HG03354 (cell line): ENCODE measurements around the gene ALDH4A1.
"Not testable (repeated sequence)": the region's sequence is repeated elsewhere in the genome, so short reads cannot be mapped to it uniquely, and the experiment has no call there.

Experiments used
- ATAC-seq: cut with Tn5 transposase; IDR thresholded peaks from one replicate; pipeline ENCODE4 v1.9.1; 2021; ENCODE audit warnings: mild to moderate bottlenecking; ENCODE audit not compliant: unreplicated experiment, poor library complexity, severe bottlenecking

The ALDH4A1 gene

DNA sequence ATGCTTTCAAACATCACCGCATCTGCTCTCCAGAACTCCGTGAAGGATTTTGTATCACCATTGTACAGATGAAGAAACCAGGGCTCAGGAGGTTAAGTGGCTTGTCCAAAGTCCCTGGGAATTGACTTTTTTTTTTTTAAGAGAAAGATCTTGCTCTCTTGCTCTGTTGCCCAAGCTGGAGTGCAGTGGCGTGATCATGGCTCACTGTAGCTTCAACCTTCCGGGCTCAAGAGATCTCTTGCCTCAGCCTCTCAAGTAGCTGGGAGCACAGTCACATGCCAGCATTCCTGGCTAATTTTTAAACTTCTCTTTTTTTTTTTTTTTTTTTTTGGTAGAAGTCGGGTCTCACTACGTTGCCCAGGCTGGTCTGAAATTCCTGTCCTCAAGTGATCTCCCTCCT, 36.0 kb downstream of the ALDH4A1 start:
- ATAC-seq = no peak

DNA sequence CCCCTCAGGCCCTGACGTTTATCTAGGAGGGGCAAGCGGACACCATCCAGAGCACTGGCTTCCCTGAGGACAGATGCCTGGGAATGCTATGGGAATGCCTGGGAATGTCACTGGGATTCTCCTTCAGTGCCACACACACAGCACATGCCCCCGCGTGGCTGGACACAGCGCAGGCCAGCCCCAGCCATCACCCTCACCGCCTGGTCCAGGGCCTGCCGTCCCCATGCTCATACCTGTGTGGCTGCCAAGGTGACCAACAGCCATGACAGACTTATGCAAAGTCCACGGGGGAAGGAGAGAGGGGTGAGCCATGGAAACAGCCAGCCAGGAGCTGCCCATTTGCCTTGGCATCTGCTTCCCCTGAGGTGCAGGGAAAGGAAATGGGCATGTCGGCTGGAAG, 37.2 kb downstream of the ALDH4A1 start:
- ATAC-seq = no peak

DNA sequence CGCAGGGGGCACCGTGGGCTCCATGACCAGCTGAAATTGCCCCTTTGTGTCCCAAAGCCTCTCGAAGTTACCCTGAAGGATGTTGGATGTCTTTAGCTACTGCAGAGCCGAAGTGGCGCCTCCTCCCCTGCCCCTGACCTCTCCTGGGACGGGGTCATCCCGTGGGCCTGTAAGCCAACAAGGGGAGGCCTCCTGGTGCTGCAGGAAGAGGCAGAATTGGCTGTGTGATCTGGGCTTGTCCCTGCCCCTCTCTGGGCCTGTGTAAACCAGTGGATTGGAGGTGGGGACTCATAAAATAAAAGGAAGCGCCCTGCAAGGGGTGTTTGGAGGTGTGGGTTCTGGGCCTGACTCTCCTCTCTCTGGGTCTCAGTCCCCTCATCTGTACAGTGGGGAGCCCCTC, 40.8 kb downstream of the ALDH4A1 start:
- no peak for ATAC-seq

DNA sequence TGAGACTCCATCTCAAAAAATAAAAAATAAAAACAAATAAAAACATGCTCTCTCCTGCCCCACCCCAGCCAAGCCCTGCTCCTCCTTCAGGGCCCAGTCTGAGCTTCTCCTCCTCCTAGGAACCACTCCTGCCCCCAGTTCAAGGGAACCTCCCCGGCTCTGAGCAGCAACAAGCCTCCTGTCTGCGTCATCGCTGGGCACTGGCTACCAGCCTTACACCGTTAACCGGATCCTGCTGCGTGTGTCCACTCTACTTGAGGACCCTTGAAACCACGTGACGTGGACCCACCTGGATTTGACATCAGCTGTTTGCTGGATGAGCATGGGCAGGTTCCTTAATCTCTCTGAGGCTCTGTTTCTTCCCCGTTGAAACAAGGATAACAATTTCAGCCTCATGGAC, 41.3 kb downstream of the ALDH4A1 start:
- ATAC-seq = no peak

DNA sequence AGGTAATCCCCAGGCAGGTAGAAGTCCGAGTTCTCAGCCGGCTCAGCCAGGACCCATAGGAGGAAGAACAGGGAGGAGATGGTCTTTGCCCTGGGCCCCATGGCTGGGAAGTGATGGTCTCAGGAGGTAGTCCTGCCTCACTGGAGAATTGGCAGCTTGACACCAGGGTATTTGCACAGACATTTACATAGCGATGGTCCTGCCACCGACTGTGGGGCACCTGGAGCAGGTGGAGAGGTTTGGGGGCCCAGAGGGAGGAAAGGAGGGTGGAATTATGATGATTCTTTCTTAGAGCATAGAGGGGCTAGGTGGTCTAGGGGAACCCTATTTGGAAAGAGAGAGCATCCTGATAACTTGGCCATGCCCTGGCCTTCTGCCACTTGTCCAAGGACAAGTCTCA, 42.8 kb downstream of the ALDH4A1 start, which contains the start of gene TAS1R2:
TSS of gene TAS1R2 (minus strand) at position 101 of the 400 bp plus-strand sequence. CDS start at position 101, 0 bp downstream.
- ATAC-seq = no peak

- ATAC-seq = no peak
Measured at GRCh38 chr1:18858070-18858688, 44.2 kb downstream of the ALDH4A1 start.

DNA sequence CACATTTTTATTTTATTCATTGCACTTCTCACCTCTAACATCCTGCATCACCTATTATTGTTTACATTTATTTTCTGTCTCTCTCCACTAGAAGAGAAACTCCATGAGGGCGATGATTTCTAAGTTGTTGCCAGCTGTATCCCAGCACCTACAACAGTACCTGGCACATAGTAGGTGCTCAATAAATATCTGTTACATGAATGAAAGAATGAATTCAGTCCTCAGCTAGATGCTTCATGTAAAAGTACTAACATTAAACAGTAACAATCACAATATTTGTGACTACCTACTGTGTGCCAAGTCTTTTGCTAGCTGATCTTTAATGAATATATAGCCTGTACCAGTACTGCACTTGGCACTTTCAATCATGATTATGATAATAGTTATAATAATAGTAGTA, 45.9 kb downstream of the ALDH4A1 start:
- no peak for ATAC-seq

DNA sequence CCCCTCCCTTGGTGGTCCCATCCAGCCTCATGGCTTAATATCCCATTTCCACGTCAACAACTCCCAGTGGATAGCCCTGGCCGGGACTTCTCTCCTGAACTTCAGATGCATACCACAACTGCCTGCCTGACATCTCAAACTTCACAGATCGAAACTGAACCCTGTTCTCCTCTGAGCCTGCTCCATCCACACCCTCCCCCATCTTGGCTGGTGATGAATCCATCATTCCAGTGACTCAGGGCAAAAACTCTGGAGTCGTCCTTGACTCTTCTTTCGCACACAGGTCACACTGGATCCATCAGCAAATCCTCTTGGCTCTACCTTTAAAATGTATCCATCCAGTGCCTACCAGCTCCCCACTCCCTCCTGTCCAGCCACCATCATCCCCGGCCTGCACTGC, 46.8 kb downstream of the ALDH4A1 start:
- no peak for ATAC-seq

GRCh38 chr1:18854331-18855025, 47.9 kb downstream of the ALDH4A1 start:
- ATAC-seq = no peak

GRCh38 chr1:18852501-18852900, 49.9 kb downstream of the ALDH4A1 start:
- ATAC-seq = no peak

DNA sequence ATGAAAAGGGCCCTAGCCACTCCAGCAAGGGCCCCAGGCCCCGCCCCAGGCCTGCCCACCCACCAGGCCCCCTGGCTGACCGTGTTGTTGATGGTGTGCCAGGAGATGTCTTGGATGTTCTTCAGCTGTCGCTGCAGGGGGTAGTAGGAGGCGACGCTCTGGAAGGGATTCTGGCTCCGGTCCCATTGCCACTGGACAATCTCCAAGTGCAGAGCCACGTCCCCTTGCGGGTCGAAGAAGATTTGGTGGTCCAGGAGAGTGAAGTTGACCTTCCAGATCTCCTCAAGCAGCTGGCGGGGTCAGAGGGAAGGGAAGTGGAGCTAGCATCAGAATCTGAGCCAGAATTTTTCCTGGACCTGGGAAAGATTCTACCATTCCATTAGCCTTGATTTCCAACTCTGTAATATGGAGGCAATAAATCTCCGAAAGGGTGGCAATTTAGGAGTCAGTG, 53.1 kb downstream of the ALDH4A1 start:
- ATAC-seq = no peak

DNA sequence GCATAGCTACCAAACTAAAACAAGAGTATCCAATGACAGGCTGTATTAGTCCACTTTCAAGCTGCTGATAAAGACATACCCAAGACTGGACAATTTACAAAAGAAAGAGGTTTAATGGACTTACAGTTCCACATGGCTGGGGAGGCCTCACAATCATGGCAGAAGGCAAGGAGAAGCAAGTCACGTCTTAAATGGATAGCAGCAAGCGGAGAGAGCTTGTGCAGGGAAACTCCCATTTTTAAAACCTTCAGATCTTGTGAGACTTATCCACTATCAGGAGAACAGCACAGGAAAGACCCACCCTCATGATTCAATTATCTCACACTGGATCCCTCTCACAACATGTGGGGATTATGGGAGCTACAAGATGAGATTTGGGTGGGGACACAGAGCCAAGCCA, 54.6 kb downstream of the ALDH4A1 start:
- ATAC-seq = not testable (repeated sequence)

DNA sequence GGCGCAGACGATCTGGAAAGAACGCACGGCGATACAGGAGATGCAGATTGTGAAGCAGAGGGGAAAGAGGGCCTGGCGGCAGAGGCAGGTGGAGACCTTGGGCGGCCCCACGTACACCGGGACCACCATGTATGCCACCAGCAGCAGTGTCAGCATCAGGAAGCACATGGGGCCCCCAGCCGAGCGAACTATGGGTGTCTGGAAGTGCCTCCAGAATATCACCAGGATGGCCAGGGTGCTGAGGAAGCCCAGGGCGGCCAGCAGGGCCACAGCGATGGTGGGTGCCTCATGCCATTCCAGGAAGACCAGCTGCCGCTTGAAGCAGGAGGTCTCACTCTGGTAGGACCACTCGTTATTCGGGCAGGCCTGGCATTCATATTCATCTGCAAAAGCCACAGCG, 62.2 kb downstream of the ALDH4A1 start:
- ATAC-seq = no peak

- ATAC-seq = no peak
Measured at GRCh38 chr1:18836654-18837053, 65.7 kb downstream of the ALDH4A1 start.

GRCh38 chr1:18832319-18832718, 70.0 kb downstream of the ALDH4A1 start:
- not testable (repeated sequence) for ATAC-seq

DNA sequence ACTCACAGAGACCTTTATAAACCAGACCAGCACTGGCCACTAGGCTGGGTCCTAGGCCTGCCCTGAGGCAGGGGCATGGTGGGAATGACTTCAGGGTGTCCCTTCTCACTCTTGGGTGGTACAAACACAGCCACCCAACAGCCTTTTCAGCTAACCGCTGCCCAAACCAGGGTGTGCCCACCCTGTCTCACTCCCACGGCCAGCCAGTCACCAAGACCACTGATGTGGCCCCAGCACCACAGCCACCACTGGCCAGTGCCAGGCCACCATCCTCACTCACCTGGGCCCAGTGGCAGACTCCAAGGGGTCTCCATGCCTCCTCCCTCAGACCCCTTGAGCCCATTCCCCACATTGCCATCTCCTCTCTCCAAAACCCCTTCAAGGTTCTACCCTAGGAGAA, 70.7 kb downstream of the ALDH4A1 start:
- ATAC-seq = no peak

DNA sequence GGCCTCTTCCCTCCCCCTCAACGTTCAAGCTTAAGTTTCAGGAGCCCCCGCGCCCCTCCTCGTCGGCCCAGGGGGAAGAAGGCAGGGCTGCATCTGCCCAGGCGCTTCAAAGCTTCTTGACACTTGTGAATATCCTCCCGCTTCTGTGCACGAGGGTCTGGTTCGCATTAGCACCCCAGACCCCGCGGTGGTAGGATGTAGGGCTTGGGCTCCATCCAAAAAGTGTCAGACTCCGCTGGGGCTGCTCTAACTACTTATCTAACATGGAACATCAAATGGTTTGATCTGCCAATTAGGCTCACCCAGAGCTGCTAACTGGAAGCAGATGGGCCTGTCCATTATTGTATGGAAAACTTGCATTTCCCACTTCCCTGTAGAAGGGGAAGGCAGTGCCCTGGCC, 71.8 kb downstream of the ALDH4A1 start:
- no peak for ATAC-seq

- ATAC-seq = no peak
Measured at GRCh38 chr1:18829671-18830070, 72.7 kb downstream of the ALDH4A1 start.

- no peak for ATAC-seq
Measured at GRCh38 chr1:18828224-18828623, 74.1 kb downstream of the ALDH4A1 start.

GRCh38 chr1:18823438-18823837, 78.9 kb downstream of the ALDH4A1 start:
- no peak for ATAC-seq
